B cell (primary cell): ENCODE measurements around the gene EMC10. TPM values are rescaled to one million over a fixed set of nuclear protein-coding genes. Genes with fewer than 3 reads are reported as not detected.

Source experiments
- ATAC-seq: fragments of 200-7000 bp; cut with Tn5 transposase; one replicate; pipeline ENCODE4 v1.10.0; 2021; ENCODE audit warnings: low read depth, mild to moderate bottlenecking, moderate number of reproducible peaks, moderate library complexity
- CTCF ChIA-PET: fragments of 350-600 bp; sonication (Branson Sonifier 250); formaldehyde crosslinking; loops from one replicate; lab custom pipeline; 2021; ENCODE audit warnings: antibody characterized with exemption, inconsistent platforms; lab: Charles Lee
- POLR2A ChIA-PET: fragments of 350-600 bp; sonication (Branson Sonifier 250); formaldehyde crosslinking; loops from one replicate; lab custom pipeline; 2021; ENCODE audit warnings: antibody characterized with exemption; lab: Charles Lee
- DNase-seq: peaks from one replicate; pipeline ENCODE4 v3.0.0; 2013
- H2AFZ ChIP-seq: 2 replicates; pipeline ENCODE4 v1.6.1; 2012; ENCODE audit warnings: mild to moderate bottlenecking, low read depth, low read length; ENCODE audit not compliant: insufficient read depth, poor library complexity, severe bottlenecking
- H3K27ac ChIP-seq, 2 donors: 1 replicate in 1 of 2; 2 replicates in 1 of 2; pipeline ENCODE4 v1.5.1; 2012 to 2013; ENCODE audit warnings: low read length in 2 of 2, mild to moderate bottlenecking in 2 of 2, moderate library complexity in 1 of 2
- H3K27me3 ChIP-seq, 4 experiments: fragments of 200-600 bp in 1 of 4; sonication (generic) in 1 of 4; replicated peaks in 1 of 4; 1 replicate in 2 of 4; 2 replicates in 2 of 4; pipeline versions ENCODE4 v1.6.1 to v1.7.0; 2013 to 2016; ENCODE audit warnings: low read length in 3 of 4, mild to moderate bottlenecking in 2 of 4, mixed read lengths in 1 of 4, moderate library complexity in 1 of 4; ENCODE audit not compliant: insufficient read depth in 4 of 4, control insufficient read depth in 3 of 4; ENCODE audit errors: control extremely low read depth in 1 of 4
- H3K36me3 ChIP-seq, 2 experiments: replicated peaks in 1 of 2; 1 replicate in 1 of 2; 2 replicates in 1 of 2; pipeline versions ENCODE4 v1.6.1 to v1.7.1; 2013; ENCODE audit warnings: low read length in 1 of 2; ENCODE audit not compliant: insufficient read depth in 2 of 2, control insufficient read depth in 1 of 2; ENCODE audit errors: control extremely low read depth in 1 of 2, extremely low read depth in 1 of 2
- H3K4me1 ChIP-seq, 2 donors: fragments of 200-600 bp in 1 of 2; sonication (generic) in 1 of 2; 1 replicate in 1 of 2; 2 replicates in 1 of 2; pipeline versions ENCODE4 v1.5.1 to v1.6.1; 2013 to 2017; ENCODE audit warnings: low read length in 2 of 2; ENCODE audit not compliant: control insufficient read depth in 2 of 2, insufficient read depth in 2 of 2
- H3K4me2 ChIP-seq: replicated peaks from 2 replicates; pipeline ENCODE3; 2012; ENCODE audit warnings: mild to moderate bottlenecking, low read depth, low read length; ENCODE audit not compliant: poor library complexity, severe bottlenecking
- H3K4me3 ChIP-seq, 5 experiments: fragments of 200-600 bp in 1 of 5; sonication (generic) in 1 of 5; 1 replicate in 3 of 5; 2 replicates in 2 of 5; pipeline versions ENCODE4 v1.5.1 to v1.7.0; 2011 to 2016; ENCODE audit warnings: low read length in 4 of 5, mild to moderate bottlenecking in 4 of 5, low read depth in 2 of 5, control low read depth in 1 of 5, moderate library complexity in 1 of 5; ENCODE audit not compliant: insufficient read depth in 1 of 5; ENCODE audit errors: control extremely low read depth in 1 of 5, extremely low read depth in 1 of 5
- H3K79me2 ChIP-seq: fragments of 200-600 bp; sonication (generic); one replicate; pipeline ENCODE4 v1.6.0; 2016; ENCODE audit warnings: low read length; ENCODE audit not compliant: control insufficient read depth, insufficient read depth
- H3K9ac ChIP-seq: fragments of 200-600 bp; sonication (generic); 2 replicates; pipeline ENCODE4 v1.6.1; 2017; ENCODE audit warnings: mild to moderate bottlenecking, low read length, moderate library complexity
- H3K9me3 ChIP-seq, 3 donors: one replicate each; pipeline versions ENCODE4 v1.6.1 to v1.7.1; 2013; ENCODE audit warnings: low read length in 2 of 3; ENCODE audit not compliant: control insufficient read depth in 2 of 3, insufficient read depth in 1 of 3; ENCODE audit errors: control extremely low read depth in 1 of 3
- H4K20me1 ChIP-seq: 2 replicates; pipeline ENCODE4 v1.6.0; 2012; ENCODE audit warnings: mild to moderate bottlenecking, low read length; ENCODE audit not compliant: insufficient read depth, control insufficient read depth, poor library complexity, severe bottlenecking
- H3K27ac Mint-ChIP-seq: one replicate; pipeline ENCODE4 v1.8.0; 2021; ENCODE audit warnings: mixed read lengths
- H3K27me3 Mint-ChIP-seq: one replicate; pipeline ENCODE4 v1.8.0; 2021; ENCODE audit warnings: mixed read lengths
- H3K4me1 Mint-ChIP-seq: one replicate; pipeline ENCODE4 v1.8.0; 2021; ENCODE audit warnings: mixed read lengths
- H3K4me3 Mint-ChIP-seq: one replicate; pipeline ENCODE4 v1.8.0; 2021; ENCODE audit warnings: mixed read lengths
- H3K9me3 Mint-ChIP-seq: one replicate; pipeline ENCODE4 v1.8.0; 2022; ENCODE audit warnings: mixed read lengths; ENCODE audit not compliant: insufficient read depth
- CTCF ChIP-seq: fragments of 200-600 bp; IDR thresholded peaks from one replicate; pipeline ENCODE4 v1.8.0; 2022; ENCODE audit warnings: antibody characterized with exemption, mild to moderate bottlenecking
- EZH2 ChIP-seq: IDR thresholded peaks from 2 replicates; pipeline ENCODE4 v1.6.1; 2012; ENCODE audit warnings: borderline replicate concordance, low read depth, mild to moderate bottlenecking, moderate library complexity, low read length; ENCODE audit not compliant: insufficient read depth, poor library complexity, severe bottlenecking
- WGBS: methylation state at CpG from one replicate; pipeline ENCODE4 v1.1.5; 2013; ENCODE audit warnings: missing lambda C conversion rate; ENCODE audit not compliant: insufficient coverage; 5-methylcytosine and 5-hydroxymethylcytosine counted together
- intact Hi-C: fragments of 100-400 bp; cut with micrococcal nuclease; formaldehyde crosslinking; loops from one replicate; pipeline ENCODE4 v1.10.0; 2022
- polyA plus RNA-seq: library from polyadenylated mRNA; depleted of rRNA; stranded (reverse); fragments of >200 nt; gene quantifications from 2 replicates; pipeline ENCODE4 v1.2.3, GENCODE V29; 2012
- total RNA-seq, 2 donors: library from RNA; stranded (reverse); fragments of 120-200 nt in 1 of 2; gene quantifications; 1 replicate in 1 of 2; 2 replicates in 1 of 2; pipeline versions ENCODE4 v1.2.3 to v1.2.4, GENCODE V29; 2013 to 2022

The EMC10 gene
- total and polyA plus RNA-seq, 2 donors (not counting 1 experiment from before 2014, with no cell fraction given), result 51.1 to 88.1 TPM

DNA sequence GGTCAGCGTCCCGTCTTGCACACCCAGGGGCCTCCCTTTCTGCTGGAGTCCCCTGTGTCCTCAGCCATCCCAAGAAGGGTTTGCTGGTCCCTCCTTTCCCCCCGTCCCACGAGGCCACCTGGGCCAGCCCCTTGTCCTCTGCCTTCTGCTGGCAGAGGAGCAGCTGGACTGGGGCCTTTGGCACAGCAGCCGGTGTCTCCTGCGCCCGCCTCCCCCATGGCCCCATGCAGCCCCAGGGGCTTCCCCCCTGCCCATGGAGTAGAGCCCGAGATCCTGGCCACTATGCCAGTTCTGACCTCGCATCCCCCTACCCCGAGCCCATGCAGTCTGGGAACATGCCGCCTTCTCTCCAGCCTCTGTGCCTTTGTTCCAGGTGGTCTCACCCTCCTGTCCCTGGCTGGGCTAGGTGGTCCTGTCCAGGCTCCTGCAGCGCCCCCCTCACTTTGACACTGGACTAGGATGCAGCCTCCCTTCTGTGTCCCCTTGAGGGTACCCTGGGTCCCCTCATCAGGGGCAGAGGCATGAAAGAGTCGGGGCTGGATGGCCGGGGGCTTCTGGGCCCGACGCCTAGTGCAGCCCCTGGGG, 6.1 kb downstream of the EMC10 start:
- H3K27me3 Mint-ChIP-seq, result no peaks in the 10 kb centered on the region
- Histone ChIP-seq H3K4me2 (no peak overlapping the region), H3K4me1 (peaks cover 9 to 11% of the 10 kb centered on the region in 2 donors), H3K27me3 (no peaks in the 10 kb centered on the region), H3K27ac (no peak overlapping the region), H3K9ac (no peak overlapping the region), H4K20me1 (peaks cover 58% of the 10 kb centered on the region), H3K79me2 (peaks cover 44% of the 10 kb centered on the region), H3K36me3 (peaks cover 0 to 53% of the 10 kb centered on the region in 2 experiments), H3K9me3 (peaks cover 0 to 5% (median 0%) of the 10 kb centered on the region in 3 donors), H3K4me3 (no peak overlapping the region), H2AFZ (no peak overlapping the region)
- DNase-seq, result no peak
- POLR2A ChIA-PET, result no interaction called here
- 88% methylated on average over 15 of the region's 16 CpGs for WGBS
- peaks cover 16% of the 10 kb centered on the region for H3K4me1 Mint-ChIP-seq
- intact Hi-C loops, result no loop called here
- H3K27ac Mint-ChIP-seq, result no peak overlapping the region
- no peak for ATAC-seq
- CTCF ChIA-PET, result no interaction called here
- TF ChIP-seq CTCF (no peak), EZH2 (no peak)
- no peaks in the 10 kb centered on the region for H3K9me3 Mint-ChIP-seq
- H3K4me3 Mint-ChIP-seq, result no peak overlapping the region

- H3K4me1 Mint-ChIP-seq, result peaks cover 13% of the 10 kb centered on the region
- Histone ChIP-seq H3K79me2 (peaks cover 38% of the 10 kb centered on the region), H3K4me2 (no peak overlapping the region), H3K9ac (no peak overlapping the region), H3K4me1 (peaks cover 7 to 9% of the 10 kb centered on the region in 2 donors), H3K27me3 (no peaks in the 10 kb centered on the region), H3K27ac (no peak overlapping the region), H3K4me3 (no peak overlapping the region), H4K20me1 (peaks cover 56% of the 10 kb centered on the region), H3K9me3 (peaks cover 0 to 10% (median 0%) of the 10 kb centered on the region in 3 donors), H3K36me3 (peaks cover 0 to 51% of the 10 kb centered on the region in 2 experiments), H2AFZ (no peak overlapping the region)
- no peak overlapping the region for H3K27ac Mint-ChIP-seq
- ChIA-PET POLR2A (no interaction called here), CTCF (no interaction called here)
- H3K4me3 Mint-ChIP-seq, result no peak overlapping the region
- TF ChIP-seq EZH2, result no peak
- no peak for TF ChIP-seq CTCF
- ATAC-seq, result no peak
- 92% methylated on average over 10 of the region's 10 CpGs for WGBS
- no peaks in the 10 kb centered on the region for H3K9me3 Mint-ChIP-seq
- DNase-seq, result no peak
- no peaks in the 10 kb centered on the region for H3K27me3 Mint-ChIP-seq
- intact Hi-C loops, result no loop called here
Measured at GRCh38 chr19:50482916-50483315, 6.6 kb downstream of the EMC10 start.
